HG02840 (cell line): ENCODE data around the gene RICTOR.
"Not testable (repeated sequence)": the region's sequence is repeated elsewhere in the genome, so short reads cannot be mapped to it uniquely, and the experiment has no call there.

Experiments used
- ATAC-seq: cut with Tn5 transposase; IDR thresholded peaks from one replicate; pipeline ENCODE4 v1.9.1; 2021; ENCODE audit warnings: mild to moderate bottlenecking, moderate library complexity, moderate number of reproducible peaks; ENCODE audit not compliant: unreplicated experiment, low FRiP score

RICTOR gene

GRCh38 chr5:39058178-39058921 lies 15.8 kb downstream of the RICTOR start:
- ATAC-seq = no peak

DNA sequence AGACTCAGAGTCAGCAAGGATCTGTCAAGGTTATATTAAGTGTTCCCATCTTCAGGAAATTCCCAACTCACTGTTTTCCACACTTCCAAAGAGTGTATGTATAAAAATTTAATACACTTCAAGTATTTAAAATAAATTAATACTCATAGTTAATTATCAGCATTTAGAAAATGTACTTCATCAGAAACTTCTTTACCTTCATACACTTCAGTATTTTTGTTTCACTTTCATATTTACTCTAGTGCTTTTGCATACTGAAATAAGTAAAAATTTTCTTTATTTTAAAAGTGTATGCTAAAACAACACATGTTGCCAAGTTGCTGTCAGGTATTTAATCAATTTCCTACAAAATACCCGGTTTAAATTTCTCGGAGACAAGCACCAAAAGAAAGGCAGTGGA lies 16.5 kb downstream of the RICTOR start:
- no peak for ATAC-seq

DNA sequence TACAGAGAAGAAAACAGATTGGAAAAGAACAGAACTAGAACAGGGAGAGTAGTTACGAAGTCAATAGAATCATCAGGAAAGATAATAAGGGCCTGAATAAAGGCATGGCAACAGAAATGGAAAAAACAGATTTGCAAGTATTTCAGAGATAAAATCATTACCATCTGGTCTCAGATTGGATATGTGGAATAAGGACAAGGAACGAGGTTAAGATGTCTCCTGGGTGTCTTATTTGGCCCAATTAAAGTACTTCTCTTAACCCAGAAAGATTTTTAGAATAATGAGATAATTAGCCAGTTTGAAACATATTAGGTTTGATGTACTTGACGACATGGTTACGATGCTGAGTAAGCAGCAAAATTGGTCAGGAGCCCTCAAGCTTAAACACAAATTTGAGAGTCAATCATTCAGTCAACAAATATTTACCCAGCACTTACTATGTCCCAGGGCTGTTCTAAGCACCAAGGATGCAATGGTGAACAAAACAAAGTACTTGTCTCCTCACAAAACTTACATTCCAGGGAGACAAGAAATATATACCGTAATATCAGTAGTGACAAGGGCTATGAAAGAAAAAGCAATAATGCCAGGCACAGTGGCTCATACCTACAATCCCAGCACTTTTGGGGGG lies 18.3 kb downstream of the RICTOR start:
- no peak for ATAC-seq

DNA sequence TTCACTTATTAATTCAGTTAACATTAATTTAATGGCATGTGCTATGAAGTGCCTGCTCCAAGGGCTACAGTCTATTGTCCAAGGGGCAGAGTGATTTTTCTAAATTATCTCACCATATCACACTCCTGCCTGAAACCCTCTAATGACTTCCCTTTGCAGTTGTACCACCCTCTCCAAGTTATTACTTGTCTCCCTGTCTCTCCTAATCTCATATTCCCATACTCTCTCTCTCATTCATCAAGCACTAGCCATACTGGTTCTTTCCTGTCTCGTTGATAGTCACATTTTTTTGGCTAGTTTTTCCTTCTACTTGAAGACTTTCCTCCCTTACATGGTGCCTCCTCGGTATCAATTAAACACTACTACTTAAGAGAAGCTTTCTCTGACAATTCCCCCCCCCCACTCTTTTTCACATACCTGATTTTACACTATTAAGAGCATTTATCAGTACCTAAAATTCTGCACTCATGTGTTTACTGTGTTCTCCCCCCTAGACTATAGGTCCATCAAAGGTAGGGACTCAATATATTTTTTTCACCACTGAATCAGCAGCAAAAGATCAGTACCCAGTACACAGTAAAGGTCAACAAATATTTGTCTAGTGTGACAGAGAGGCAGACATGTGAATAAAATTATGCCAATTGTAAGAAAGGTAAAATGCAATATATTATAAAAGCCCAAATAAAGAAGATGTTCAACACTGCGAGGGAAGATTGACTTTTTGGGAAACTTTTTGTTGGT lies 19.0 kb downstream of the RICTOR start:
- no peak for ATAC-seq

DNA sequence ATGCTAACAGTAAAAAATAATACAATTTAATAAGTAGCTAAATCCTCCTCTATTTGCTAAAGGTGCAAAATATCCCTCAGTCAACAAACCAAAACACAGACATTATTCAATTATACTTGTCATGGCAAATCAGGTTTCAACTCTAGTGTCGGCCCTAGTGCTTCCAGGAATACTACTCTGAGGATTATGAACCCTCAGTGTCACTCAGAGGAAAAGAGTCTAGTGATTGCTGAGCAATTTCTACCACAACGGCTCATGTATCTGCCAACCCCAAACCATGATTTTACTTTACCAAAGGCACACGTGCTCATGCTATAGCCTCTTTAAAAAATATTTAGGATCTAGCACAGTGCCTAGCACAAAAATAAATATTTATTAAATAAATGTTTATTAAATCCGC lies 21.0 kb downstream of the RICTOR start:
- no peak for ATAC-seq

DNA sequence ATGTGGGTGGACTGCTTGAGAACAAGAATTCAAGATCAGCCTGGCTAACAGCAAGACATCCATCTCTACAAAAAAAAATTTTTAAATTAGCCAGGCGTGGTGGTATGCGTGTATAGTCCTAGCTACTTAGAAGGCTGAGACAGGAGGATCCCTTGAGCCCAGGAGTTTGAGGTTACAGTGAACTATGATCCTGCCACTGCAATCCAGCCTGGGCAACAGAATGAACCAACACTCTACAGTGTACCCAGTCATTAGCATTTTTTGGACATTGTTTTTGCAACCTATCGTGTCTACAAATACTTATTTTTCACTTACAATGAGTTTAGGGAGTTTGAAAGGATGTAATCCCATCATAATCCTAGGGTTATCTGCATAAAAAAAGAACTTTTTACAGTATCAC lies 22.1 kb downstream of the RICTOR start:
- ATAC-seq = no peak

DNA sequence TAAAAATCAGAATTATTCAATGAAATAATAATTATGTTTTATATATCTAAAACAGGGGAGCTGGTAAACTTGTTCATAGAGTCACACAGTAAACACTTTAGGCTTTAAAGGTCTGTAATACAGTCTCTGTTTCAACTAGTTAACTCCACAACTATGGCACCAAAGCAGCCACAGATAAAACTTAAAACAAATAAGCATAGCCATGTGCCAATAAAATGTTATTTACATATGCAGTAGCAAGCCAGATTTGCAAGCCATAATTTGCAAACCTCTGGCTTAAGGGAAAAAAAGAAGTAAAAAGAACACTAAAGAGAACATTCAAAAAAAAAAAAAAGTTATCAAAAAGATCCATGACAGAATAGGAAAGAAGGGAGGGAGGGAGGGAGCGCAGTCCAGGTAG lies 24.9 kb downstream of the RICTOR start:
- no peak for ATAC-seq

- ATAC-seq = no peak
Measured at GRCh38 chr5:39040875-39041274, 33.3 kb downstream of the RICTOR start.

- not testable (repeated sequence) for ATAC-seq
Measured at GRCh38 chr5:39034493-39034892, 39.7 kb downstream of the RICTOR start.

DNA sequence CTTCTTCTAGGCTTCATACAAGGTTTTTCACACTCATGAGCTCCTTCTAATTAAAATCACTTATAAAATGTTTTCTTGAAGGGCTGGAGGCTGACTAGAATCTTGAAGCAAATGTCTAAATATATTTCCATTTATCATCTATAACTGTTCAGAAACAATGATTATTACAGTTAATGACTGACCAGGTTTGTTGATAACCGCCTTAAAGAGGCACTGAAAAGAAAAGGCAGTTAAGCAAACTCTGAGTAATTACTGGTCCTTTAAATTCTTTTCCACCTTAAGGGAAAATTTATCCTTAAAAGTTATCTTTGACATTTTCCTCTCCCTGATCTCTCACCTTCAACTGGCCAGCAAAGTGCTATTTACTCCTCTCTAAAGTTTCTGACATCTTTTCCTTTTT lies 43.2 kb downstream of the RICTOR start:
- ATAC-seq = no peak

DNA sequence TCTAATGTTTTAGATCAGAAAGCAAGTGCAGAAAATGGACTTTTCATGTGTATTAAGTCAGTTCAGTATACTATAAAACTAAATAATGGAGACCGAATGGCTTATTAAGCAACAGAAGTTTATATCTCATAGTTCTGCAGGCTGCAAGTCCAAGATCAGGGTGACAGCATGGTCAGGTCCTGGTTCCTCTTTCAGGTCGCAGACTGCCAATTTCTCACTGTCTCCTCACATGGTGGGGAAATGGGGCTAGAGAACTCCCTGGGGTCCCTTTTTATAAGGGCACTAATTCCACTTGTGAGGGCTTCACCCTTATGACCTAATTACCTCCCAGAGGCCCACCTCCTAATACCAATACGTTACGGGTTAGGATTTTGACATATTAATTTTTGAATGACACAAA lies 48.7 kb downstream of the RICTOR start:
- no peak for ATAC-seq

- ATAC-seq = no peak
Measured at GRCh38 chr5:39024884-39025283, 49.3 kb downstream of the RICTOR start.

- no peak for ATAC-seq
Measured at GRCh38 chr5:39024005-39024404, 50.2 kb downstream of the RICTOR start.

- no peak for ATAC-seq
Measured at GRCh38 chr5:39023121-39023520, 51.1 kb downstream of the RICTOR start.

- ATAC-seq = no peak
Measured at GRCh38 chr5:39022151-39022550, 52.0 kb downstream of the RICTOR start.

GRCh38 chr5:39021413-39021812 lies 52.8 kb downstream of the RICTOR start:
- ATAC-seq = no peak

DNA sequence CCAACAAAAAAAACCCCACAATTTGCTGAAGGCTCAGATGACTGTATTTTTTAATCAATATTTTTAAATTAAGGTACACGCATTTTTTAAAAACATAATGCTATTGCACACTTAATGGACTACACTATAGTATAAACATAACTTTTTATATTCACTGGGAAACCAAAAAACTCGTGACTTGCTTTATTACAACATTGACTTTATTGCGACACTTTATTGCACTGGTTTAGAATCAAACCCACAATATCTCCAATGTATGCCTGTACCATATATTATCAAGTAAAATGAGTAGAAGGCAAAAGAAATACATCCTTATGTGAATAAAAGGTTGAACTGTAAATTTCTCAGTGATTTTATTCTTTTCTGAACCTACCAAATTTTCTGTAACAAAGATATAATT lies 53.7 kb downstream of the RICTOR start:
- ATAC-seq = no peak

DNA sequence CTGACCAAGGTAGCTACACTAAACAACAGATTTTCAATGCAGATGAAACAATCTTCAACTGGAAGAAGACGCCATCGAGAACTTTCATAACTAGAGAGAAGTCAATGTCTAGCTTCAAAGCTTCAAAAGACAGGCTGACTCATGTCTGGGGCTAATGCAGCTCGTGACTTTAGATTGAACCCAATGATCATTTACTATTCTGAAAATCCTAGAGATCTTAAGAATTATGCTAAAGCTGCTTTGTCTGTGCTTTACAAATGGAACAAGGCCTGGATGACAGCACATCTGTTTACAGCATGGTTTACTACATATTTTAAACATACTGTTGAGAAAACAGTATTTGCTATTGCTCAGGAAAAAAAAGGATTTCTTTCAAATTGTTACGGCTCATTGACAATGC lies 54.9 kb downstream of the RICTOR start:
- ATAC-seq = no peak

DNA sequence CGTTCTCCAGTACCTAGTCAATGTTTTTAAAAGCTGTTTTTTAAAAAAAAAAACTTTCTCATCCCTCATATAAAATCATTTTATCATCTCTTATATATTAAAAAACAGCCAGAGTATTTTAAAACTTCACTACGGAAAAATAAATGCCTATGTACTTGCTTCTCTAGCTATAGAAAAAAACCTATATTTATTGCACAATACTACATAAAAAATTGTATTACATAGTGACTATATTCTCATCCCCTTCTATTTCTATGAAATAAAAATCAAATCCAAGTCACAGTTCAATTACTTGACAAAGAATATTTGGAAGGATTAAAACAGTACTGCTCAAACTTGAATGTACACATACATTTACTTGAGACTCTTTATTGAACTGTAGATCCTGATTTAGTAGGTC lies 56.7 kb downstream of the RICTOR start:
- no peak for ATAC-seq

DNA sequence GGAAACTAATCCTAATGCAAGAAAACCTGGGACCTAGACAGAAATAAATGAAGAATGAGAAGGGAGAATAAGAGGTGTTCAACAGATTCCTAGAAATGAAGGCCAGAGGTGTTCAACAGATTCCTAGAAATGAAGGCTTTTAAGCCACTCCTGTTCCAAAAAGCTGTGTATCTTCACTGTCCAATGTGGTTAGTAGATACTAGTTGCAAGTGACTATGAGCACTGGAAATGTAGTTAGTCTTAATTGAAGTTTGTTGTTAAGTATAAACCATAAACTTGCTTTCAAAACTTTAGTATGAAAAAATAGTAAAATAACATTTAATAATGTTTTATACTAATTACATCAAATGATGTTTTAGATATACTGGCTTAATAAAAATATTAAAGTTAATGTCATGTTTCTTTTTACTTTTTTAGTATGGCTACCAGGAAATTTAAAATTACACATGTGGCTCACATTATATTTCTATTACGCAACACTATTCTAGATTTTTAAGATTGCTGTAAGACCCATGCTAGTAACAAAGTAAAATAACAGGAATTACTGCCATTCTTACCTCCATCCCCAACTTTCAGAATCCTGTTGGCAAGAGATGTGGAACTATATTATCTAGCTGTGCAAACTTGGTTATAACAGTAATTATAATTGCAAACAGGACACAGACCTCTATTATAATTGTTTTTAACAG lies 57.5 kb downstream of the RICTOR start:
- ATAC-seq = no peak
